ENCODE measurements around the gene C5orf15.

DNA sequence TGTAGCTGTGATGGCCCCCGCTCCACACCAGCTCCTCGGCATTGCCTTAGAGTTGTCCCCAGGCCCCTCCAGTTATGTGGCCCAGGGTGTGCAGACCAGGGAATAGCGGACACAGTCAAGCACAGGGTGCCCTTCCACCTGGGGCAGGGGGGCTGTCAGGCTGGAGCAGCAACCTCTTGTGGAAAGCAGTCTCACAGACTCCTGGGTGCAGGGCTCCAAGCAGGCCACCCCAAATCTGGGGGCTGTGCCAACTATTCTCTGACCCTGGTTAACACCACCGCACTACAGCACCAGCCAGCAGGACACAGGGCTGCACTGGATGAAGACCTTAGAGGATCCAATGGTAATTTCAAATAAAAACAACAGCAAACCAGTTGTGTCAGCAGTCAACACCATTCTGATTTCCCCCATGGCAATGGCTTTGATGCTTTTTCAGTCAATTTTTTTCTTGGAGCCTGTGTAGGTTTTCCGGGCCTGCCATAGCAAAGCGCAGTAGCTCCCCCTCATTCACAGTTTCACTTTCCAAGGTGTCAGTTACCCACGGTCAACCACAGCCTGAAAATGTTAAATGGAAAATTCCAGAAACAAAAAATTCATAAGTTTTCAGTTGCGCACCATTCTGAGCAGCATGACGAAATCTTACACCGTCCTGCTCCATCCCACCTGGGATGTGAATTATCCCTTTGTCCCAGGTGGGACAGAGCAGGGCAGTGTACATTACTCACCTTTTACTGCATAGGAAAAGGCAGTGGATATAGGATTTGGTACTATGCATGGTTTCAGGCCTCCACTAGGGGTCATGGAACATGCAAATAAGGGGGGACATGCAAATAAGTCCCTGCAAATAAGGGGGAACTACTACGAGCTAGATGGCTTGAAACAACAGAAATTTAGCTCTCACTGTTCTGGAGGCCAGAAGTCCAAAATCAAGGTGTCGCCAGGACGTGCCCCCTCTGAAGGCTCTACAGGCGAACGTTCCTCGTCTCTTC, 49.0 kb downstream of the C5orf15 start:
- TF ChIP-seq POLR2A (IDR thresholded peaks at IDR 0.05; ENCODE audit: borderline replicate concordance, extremely low read depth, insufficient read depth, insufficient read length) (no peak), POLR2AphosphoS5 (IDR thresholded peaks at IDR 0.05; ENCODE audit: low read depth, low read length) (no peak), FOSL1 (IDR thresholded peaks at IDR 0.05; ENCODE audit: low read depth) (no peak)
- TF ChIP-seq, protein P1, sequence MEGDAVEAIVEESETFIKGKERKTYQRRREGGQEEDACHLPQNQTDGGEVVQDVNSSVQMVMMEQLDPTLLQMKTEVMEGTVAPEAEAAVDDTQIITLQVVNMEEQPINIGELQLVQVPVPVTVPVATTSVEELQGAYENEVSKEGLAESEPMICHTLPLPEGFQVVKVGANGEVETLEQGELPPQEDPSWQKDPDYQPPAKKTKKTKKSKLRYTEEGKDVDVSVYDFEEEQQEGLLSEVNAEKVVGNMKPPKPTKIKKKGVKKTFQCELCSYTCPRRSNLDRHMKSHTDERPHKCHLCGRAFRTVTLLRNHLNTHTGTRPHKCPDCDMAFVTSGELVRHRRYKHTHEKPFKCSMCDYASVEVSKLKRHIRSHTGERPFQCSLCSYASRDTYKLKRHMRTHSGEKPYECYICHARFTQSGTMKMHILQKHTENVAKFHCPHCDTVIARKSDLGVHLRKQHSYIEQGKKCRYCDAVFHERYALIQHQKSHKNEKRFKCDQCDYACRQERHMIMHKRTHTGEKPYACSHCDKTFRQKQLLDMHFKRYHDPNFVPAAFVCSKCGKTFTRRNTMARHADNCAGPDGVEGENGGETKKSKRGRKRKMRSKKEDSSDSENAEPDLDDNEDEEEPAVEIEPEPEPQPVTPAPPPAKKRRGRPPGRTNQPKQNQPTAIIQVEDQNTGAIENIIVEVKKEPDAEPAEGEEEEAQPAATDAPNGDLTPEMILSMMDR (IDR thresholded peaks at IDR 0.05 in 2 of 3, conservative IDR thresholded peaks at IDR 0.05 in 1 of 3; ENCODE audit: borderline replicate concordance in 1 of 3, insufficient read depth in 1 of 3, low read depth in 2 of 3, low read length in 2 of 3) = peak in 2 of 3 experiments; percentile 21 to 23; a peak in 1 of 6 replicates
- TF ChIP-seq, protein P2, sequence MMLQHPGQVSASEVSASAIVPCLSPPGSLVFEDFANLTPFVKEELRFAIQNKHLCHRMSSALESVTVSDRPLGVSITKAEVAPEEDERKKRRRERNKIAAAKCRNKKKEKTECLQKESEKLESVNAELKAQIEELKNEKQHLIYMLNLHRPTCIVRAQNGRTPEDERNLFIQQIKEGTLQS (IDR thresholded peaks at IDR 0.05) = no peak

All from HCT116 (cell line).